IMR-90 (cell line): ENCODE measurements around the gene BAZ2B.

ENCODE experiments used
- BHLHE40 ChIP-seq: fragments of 150-350 bp; IDR thresholded peaks from 2 replicates; pipeline ENCODE4 v1.6.1; 2016; ENCODE audit warnings: mild to moderate bottlenecking, low read depth, low read length
- MXI1 ChIP-seq: IDR thresholded peaks from 2 replicates; pipeline ENCODE4 v1.6.1; 2012; ENCODE audit warnings: low read depth, mild to moderate bottlenecking, low read length, moderate library complexity, borderline replicate concordance

GRCh38 chr2:159286709-159287441 lies 329.5 kb downstream of the BAZ2B start:
- TF ChIP-seq MXI1 (no peak), BHLHE40 (no peak)
